SKM-1 (cell line): Measurements from ENCODE around the gene BCL7A.
"Not testable (repeated sequence)": the region's sequence is repeated elsewhere in the genome, so short reads cannot be mapped to it uniquely, and the experiment has no call there.

ENCODE experiments used
- DNase-seq: peaks from one replicate; lab custom pipeline; 2025; ENCODE audit not compliant: unreplicated experiment; lab: John Stamatoyannopoulos, UW

BCL7A gene

DNA sequence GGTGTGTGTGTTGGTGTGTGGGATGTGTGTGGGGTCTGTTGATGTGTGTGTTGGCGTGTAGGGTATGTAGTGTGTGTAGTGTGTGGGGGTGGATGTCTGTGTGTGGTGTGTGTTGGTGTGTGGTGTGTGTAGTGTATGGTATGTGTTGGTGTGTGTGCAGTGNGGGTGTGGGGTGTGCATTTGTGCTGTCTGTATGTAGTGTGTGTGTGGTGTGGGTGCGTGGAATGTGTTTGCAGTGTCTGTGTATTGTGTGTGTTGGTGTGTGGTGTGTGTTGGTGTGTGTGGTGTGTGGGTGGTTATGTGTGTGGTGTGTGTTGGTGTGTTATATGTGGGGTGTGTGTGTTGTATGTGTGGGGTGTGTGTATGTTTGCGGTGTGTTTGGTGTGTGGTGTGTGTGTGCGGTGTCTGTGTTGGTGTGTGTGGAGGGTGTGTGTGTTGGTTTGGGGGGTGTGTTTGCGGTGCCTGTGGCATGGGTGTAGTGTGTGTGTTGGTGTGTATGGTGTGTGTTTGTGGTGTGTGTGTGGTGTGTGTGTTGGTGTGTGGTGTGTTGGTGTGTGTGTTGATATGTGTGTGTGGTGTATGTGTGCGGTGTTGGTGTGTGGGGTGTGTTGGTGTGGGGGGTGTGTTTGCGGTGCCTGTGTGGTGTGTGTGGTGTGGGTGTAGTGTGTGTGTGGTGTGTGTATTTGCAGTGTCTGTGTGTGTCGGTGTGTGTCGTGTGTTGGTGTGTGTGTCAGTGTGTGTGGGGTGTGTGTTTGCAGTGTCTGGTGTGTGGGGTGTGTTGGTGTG, 71.6 kb downstream of the BCL7A start:
- no peak for DNase-seq

DNA sequence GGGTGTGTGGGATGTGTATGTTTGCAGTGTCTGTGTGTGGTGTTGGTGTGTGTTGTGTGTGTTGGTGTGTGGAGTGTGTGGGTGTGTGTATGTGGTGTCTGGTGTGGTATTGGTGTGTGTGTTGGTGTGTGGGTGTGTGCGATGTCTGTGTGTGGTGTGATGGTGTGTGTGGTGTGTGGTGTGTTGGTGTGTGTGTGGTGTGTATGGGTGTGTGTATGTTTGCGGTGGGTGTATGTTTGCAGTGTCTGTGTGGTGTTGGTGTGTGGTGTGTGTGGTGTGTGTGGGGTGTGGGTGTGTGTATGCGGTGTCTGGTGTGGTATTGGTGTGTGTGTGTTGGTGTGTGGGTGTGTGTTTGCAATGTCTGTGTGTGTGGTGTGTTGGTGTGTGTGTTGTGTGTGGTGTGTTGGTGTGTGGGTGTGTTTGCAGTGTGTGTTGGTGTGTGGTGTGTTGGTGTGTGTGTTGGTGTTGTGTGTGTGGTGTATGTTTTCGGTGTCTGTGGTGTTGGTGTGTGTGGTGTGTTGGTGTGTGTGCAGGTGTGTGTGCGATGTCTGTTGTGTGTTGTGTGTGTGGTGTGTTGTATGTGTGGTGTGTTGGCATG, 72.6 kb downstream of the BCL7A start:
- DNase-seq, result no peak

DNA sequence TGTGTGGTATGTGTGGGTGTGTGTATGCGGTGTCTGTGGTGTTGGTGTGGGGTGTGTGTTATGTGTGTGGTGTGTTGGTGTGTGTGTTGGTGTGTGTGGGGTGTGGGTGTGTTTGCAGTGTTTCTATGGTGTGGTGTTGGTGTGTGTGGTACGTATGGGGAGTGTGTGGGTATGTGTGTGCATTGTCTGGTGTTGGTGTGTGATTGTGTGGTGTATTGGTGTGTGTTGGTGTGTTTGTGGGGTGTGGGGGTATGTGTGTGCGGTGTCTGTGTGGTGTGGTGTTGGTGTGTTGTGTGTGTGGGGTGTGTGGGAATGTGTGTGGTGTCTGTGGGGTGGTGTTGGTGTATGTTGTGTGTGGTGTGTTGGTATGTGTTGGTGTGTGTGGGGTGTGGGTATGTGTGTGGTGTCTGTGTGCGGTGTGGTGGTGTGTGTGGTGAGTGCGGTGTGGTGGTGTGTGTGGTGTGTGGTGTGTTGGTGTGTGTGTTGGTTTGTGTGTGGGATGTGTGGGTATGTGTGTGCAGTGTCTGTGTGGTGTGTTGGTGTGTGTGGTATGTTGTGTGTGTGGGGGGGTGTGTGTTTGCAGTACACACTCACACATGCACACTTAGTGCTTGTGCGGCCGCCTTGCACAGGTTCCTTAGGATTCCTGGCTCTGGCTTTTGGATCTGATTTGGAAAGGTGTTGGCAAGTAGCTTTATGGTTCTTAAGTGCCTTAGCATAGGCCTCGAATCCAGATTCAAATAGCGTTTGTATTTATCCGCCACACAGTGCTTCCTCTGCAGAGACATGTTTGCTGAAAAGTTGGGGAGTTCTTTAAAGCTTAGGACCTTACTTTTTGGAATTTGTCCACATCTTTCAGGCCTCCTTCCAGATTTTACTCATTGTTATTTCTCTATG, 73.3 kb downstream of the BCL7A start:
- no peak for DNase-seq

DNA sequence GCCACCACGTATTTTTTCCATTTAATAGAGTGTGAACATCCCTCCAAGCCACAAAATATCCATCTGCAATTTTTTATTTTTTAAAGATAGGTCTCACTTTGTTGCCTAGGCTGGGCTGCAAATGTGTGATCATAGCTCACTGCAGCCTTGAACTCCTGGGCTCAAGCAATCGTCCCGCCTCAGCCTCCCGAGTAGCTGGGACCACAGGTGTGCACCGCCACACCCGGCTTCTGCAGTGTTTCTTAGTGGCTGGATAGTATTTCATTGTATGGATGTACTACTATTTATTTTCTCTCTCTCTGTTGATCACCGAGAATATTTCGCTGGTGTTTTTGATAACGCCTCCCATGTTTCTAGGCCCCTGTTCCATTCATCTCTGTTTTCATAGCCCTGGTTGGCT, 74.3 kb downstream of the BCL7A start:
- DNase-seq, result no peak

DNA sequence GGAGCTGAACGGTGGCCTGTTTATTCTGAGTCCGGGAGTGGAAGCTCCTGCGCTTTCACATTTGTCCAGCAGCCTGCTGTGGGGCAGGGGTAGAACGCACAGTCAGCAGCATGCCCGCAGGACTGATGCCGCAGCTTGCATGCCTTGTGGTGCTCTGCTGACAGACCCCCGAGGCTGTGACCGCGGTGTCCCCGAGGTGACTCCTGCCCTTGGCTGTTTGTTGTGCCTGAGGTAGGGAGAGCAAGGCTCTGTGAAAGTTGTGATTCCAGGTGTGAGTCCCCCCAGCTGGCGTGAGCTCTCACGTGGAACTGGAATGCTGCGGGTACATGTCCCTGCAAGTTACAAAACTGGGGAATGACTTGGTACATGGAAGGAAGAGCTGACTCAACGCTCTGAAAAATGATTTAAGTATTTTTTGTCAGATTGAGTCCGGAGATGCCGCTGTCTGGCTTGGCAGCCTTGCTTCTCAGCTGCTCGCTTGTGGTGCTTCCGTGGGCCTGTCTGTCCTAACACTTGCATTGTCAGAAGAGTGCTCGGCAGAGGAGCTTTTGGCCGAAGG, 75.0 kb downstream of the BCL7A start:
- DNase-seq, result no peak

DNA sequence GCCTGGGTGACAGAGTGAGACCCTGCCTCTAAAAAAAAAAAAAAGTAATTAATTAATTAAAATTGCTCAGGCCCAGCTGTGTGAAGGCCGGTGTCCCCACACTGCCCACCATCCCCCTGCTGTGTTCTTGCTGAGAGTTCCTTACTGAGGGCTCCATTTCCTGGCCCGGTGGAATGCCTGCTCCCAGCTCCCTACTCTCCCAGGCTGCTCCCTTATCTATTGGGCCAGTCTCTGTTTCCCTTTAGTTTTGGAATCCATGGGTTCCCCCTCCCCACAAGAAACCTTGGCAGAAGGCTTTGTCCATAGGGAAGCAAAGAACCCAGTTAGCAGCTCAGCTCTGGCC, 75.9 kb downstream of the BCL7A start:
- DNase-seq, result no peak

DNA sequence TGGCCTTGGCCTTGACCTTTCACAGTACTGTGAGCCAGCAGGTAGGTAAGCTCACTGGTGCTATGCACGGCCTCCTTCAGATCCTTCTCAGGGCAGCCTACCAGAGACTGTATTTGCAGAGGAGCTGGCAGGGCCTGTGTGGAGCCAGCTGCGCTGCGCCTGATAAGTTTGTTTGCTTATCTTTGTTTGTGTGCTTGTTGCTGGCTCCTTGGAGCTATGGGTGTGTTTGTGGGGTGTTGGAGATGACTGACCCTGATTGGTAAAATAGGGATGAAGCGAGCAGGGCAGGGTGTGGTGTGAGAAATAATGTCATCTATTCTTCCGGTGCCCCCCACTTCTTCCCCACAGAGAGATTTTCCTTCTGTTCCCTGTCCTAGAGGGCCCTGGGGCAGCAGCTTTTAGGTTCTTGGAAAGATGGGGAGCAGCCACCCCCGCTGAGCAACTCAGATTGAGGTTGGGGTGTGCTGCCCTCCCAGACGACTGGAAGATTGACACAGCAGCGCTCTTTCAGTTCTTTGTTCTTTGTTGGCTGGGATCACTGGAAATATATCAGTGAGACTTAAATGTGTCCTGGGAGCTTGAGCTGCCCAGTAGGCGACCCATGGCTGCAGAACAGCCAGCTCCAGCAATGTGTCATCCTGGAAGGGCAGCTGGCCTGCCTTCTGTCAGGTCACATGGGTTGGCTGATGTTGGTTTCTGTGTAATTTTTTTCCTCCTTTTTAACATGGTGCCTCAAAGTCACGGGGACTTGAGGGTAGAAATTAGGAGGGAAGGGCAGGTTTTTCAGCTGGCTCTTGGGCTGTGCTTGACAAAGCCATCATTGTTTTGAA, 76.5 kb downstream of the BCL7A start:
- no peak for DNase-seq

DNA sequence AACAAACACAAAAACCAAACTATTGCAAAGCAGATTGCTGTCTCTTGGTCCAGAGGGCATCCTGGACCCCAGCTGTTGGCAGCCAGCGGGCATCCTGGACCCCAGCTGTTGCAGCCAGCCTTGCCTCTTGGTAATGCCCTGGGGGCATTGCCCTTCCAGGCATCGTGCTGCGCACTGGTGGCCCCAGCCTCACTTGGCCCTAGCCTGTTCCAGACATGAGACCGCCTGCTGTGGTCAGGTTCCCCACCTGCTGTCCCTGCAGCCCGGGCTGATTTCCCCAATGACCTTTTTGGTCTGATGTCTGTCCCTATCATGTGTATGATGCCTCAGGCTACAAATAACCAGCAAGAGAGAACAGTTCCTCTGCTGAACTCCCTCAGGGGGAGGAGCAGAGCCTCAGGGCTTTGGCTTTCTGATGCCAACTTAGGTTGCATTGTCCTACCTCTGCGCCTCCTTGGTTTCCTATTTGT, 77.6 kb downstream of the BCL7A start:
- DNase-seq, result no peak

DNA sequence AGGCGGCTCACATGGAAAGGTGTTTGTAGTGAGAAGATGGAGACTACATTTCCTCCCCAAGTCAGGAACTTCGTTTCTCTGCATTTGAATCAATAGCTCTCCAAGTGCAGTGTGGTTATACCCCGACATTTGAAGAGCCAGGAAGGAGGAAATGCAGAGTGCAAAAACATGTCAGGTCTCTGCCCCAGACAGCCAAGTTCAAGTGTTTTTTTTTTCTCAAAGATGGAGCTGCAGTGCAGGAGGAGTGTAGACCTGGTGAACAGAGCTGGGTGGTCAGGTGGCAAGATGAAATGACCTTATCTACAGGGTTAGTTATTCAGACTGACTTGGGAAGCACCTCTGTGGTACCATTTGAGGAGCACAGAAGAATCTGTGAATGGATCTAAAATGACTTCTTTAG, 78.2 kb downstream of the BCL7A start:
- DNase-seq, result no peak

DNA sequence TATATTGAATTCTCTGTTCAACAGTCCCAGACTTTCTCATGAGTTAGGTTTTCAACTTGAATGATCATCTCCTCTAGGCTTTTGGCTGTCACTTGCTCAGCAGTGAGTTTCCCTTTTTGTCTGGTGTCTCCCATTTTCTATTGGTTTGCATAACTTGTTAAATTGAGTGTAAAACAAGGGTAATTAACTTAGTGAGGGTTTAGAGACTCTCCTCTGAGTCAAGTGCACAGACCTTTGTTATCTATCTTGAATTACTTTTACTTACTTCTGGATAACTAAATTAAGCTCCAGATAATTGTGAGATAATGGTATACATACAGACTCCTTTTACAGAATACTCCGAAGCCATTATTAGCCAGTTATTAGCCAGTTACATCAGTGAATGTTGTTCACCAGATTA, 78.9 kb downstream of the BCL7A start:
- no peak for DNase-seq

DNA sequence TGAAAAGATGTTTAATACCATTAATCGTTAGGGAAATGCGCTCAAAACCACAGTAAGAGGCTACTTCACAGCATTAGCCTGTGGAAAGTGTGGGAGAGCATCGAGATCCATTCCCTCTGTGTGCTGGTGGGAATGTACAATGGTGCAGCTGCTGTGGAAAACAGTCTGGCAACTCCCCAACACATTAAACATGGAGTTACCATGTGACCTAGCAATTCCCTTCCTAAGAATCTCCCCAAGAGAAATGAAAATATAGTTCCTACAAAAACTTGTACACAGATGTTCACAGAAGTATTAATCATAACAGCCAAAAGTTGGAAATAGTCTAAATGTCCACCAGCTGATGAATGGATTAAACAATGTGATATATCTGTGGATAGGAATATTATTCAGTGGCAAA, 80.6 kb downstream of the BCL7A start:
- DNase-seq, result no peak

DNA sequence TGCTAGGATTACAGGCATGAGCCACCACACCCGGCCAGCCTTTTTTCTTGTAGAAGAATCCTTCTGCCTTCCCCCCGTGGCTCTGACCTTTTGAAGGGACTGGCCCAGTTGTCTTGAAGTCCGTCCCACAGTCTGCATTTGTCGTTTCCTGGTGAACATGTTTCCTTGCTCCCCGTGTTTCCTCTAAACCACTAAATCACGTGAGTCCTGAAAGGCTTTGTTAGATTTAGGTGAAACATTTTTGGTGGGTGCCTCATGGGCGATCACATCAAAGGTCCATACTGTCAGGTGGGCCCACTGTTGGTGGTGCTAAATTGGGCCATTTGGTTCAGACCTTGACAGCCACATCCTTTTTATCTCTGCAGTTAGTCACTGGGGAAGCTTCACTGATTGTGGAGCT, 83.2 kb downstream of the BCL7A start:
- no peak for DNase-seq

DNA sequence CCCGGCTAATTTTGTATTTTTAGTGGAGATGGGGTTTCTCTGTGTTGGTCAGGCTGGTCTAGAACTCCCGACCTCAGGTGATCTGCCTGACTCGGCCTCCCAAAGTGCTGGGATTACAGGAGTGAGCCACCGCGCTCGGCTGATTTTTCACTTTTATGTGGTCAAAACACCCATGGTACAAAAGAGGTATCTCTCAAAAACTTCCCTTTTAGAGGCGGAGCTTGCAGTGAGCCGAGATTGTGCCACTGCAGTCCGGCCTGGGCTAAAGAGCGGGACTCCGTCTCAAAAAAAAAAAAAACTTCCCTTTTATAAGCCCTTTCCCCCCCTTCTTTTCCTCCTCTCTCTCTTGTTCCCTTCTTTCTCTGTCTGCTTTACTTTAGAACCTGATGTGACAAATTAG, 83.8 kb downstream of the BCL7A start:
- not testable (repeated sequence) for DNase-seq

DNA sequence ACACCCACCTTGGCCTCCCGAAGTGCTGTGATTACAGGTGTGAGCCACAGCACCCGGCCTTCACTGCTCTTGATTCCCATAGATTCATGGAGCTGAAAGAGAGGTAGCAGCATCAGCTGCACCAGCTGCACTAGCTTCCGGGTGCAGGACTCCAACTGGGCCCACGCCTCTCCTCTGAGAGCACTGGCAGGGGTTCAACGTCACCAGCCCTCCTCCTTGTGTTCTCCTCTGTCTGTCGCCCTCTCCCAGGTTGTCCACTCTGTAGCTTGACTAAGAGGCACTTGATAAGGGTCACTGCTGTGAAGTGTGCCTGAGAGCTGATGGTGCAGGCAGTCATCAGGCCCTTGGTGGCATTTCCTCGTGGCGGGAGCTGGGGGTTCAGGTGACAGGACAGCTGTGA, 85.2 kb downstream of the BCL7A start:
- DNase-seq, result no peak

DNA sequence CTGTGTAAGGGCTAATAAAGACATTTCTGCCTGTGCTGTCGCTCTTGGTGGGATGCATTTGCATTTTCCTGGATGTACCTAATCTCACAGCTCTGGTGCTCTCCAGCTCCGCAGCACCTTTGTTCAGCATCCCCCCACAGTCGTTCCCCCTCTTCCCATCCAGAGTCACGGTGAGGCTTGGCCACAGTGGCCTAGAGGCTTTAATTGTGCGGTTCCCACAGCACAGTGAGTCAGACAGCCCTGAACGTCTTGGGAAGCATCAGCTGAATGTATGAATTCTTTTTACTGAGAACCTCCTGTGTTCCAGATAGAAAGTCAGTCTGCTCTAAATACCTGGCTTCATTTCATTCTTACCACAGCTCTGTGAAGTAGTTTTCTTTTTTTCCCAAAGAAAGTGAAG, 85.6 kb downstream of the BCL7A start:
- DNase-seq, result no peak

DNA sequence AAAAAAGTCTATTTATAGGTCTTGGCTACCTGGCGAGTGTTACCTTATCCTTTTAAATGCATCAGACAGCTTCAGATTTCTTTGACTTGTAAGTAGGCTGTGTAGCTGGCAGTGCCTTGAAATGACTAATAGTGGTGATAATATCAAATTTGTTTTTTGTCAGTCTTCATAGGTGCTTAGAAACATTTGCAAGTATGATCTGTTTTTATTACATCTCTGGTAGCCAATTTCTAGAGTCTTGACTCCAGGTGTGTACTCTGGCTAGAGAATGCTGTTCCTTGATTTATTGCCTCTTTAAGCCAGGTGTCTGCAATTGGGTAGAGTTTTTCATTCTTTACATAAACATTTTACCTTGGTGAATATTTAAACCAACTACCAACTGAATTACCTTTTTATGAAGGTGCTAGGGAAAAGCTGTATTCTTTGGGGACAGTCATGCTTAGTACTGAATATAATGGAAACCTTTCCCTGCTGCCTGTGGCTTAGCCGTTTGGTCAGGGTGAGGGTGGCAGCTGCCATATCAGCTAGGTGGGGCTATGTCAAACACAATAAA, 89.5 kb downstream of the BCL7A start:
- DNase-seq, result no peak
